K562 (cell line): ENCODE measurements around the gene PGPEP1. TPM values are rescaled to one million over a fixed set of nuclear protein-coding genes. Genes with fewer than 3 reads are reported as not detected.
A peak's percentile ranks its signal among the peaks of the same experiment; 100 is the strongest.

ENCODE experiments used
- CHCHD3 ChIP-seq: fragments of 250-450 bp; sonication (Bioruptor Pico); IDR thresholded peaks from 2 replicates; pipeline ENCODE4 v2.1.2; 2022; ENCODE audit warnings: mild to moderate bottlenecking
- ELK1 ChIP-seq: sonication (generic); formaldehyde crosslinking; IDR thresholded peaks from 2 replicates; pipeline ENCODE4 v1.8.1; 2022; ENCODE audit warnings: missing genetic modification reagents
- FOXA1 ChIP-seq: fragments of 450-650 bp; IDR thresholded peaks from 2 replicates; pipeline ENCODE4 v1.6.1; 2016; ENCODE audit warnings: mild to moderate bottlenecking, borderline replicate concordance
- HMGXB4 ChIP-seq: sonication (generic); formaldehyde crosslinking; IDR thresholded peaks from 2 replicates; pipeline ENCODE4 v1.8.1; 2023; ENCODE audit warnings: mild to moderate bottlenecking, missing genetic modification reagents
- KDM1A ChIP-seq, 2 experiments: fragments of 450-650 bp; IDR thresholded peaks; 2 replicates each; pipeline ENCODE4 v1.6.1; 2016; ENCODE audit warnings: mild to moderate bottlenecking in 2 of 2
- KLF16 ChIP-seq: IDR thresholded peaks from 2 replicates; pipeline ENCODE4 v1.6.1; 2016; ENCODE audit warnings: antibody characterized with exemption
- L3MBTL2 ChIP-seq: fragments of 450-650 bp; IDR thresholded peaks from 2 replicates; pipeline ENCODE4 v1.6.1; 2016; ENCODE audit warnings: mild to moderate bottlenecking, moderate library complexity
- NFIC ChIP-seq: fragments of 450-650 bp; IDR thresholded peaks from 2 replicates; pipeline ENCODE4 v1.6.1; 2017; ENCODE audit warnings: mild to moderate bottlenecking, inconsistent platforms
- NR2C1 ChIP-seq, 2 experiments: fragments of 450-650 bp; IDR thresholded peaks; 2 replicates each; pipeline ENCODE4 v1.6.1; 2017; ENCODE audit warnings: mild to moderate bottlenecking in 2 of 2, antibody characterized with exemption in 1 of 2, inconsistent platforms in 1 of 2, missing compliant biosample characterization in 1 of 2, missing genetic modification characterization in 1 of 2
- RAD51 ChIP-seq: fragments of 450-650 bp; IDR thresholded peaks from 2 replicates; pipeline ENCODE4 v1.7.1; 2016; ENCODE audit warnings: low read depth, mild to moderate bottlenecking, borderline replicate concordance
- RBM17 ChIP-seq: fragments of 200-400 bp; formaldehyde crosslinking; IDR thresholded peaks from 2 replicates; pipeline ENCODE4 v1.6.1; 2017; ENCODE audit warnings: low read depth, mild to moderate bottlenecking, low read length, borderline replicate concordance
- SFPQ ChIP-seq: fragments of 200-400 bp; formaldehyde crosslinking; IDR thresholded peaks from 2 replicates; pipeline ENCODE4 v1.6.1; 2017; ENCODE audit warnings: mild to moderate bottlenecking, low read depth, low read length, moderate library complexity
- SIN3B ChIP-seq: fragments of 450-650 bp; IDR thresholded peaks from 2 replicates; pipeline ENCODE4 v1.6.1; 2017; ENCODE audit warnings: low read depth, mild to moderate bottlenecking, moderate library complexity
- SLC30A9 ChIP-seq: fragments of 250-450 bp; sonication (Bioruptor Pico); IDR thresholded peaks from 2 replicates; pipeline ENCODE4 v1.8.0; 2022; ENCODE audit warnings: mild to moderate bottlenecking, moderate library complexity
- TEAD1 ChIP-seq, 2 experiments: fragments of 450-650 bp in 1 of 2; sonication (generic) in 1 of 2; formaldehyde crosslinking; IDR thresholded peaks; 2 replicates each; pipeline versions ENCODE4 v1.4.0 to v1.8.0; 2020 to 2022; ENCODE audit warnings: mild to moderate bottlenecking in 2 of 2, missing genetic modification reagents in 1 of 2
- ZHX1 ChIP-seq: fragments of 150-350 bp; conservative IDR thresholded peaks from 2 replicates; pipeline ENCODE4 v1.6.1; 2014; ENCODE audit warnings: low read length
- ZKSCAN8 ChIP-seq: fragments of 200-800 bp; sonication (Bioruptor generic); IDR thresholded peaks from 2 replicates; pipeline ENCODE4 v1.6.1; 2016; ENCODE audit warnings: missing genetic modification characterization, missing compliant biosample characterization
- ZNF444 ChIP-seq: fragments of 250-450 bp; sonication (Bioruptor Pico); IDR thresholded peaks from 2 replicates; pipeline ENCODE4 v1.4.0; 2020; ENCODE audit warnings: mild to moderate bottlenecking, moderate library complexity
- ZNF512 ChIP-seq: IDR thresholded peaks from 2 replicates; pipeline ENCODE4 v1.6.1; 2016; ENCODE audit warnings: missing genetic modification characterization, missing compliant biosample characterization
- ZNF77 ChIP-seq: fragments of 250-450 bp; sonication (Bioruptor Pico); IDR thresholded peaks from 2 replicates; pipeline ENCODE4 v1.5.0; 2020
- ZNF778 ChIP-seq: fragments of 450-650 bp; formaldehyde crosslinking; IDR thresholded peaks from 2 replicates; pipeline ENCODE4 v1.4.0; 2020; ENCODE audit warnings: mild to moderate bottlenecking, moderate library complexity
- ZZZ3 ChIP-seq: fragments of 450-650 bp; IDR thresholded peaks from 2 replicates; pipeline ENCODE4 v1.6.1; 2016; ENCODE audit warnings: antibody characterized with exemption, mild to moderate bottlenecking, moderate library complexity
- polyA plus RNA-seq, 8 experiments: library from polyadenylated mRNA; depleted of rRNA in 4 of 8; stranded (reverse) in 5 of 8; unstranded in 3 of 8; fragments of >200 nt; fragmentation: Nextera tagmentation in 2 of 8; fragmentation: Illumina TruSeq in 1 of 8; extraction: Ambion mirVana in 2 of 8; extraction: Trizol in 1 of 8; gene quantifications; 2 replicates each; pipeline versions ENCODE4 v1.2.1 to v1.2.3, GENCODE V29; 2011 to 2014; ENCODE audit warnings: inconsistent platforms in 1 of 8, missing spikeins in 1 of 8
- total RNA-seq, 7 experiments: library from RNA; depleted of rRNA in 6 of 7; stranded (reverse); fragments of >200 nt in 6 of 7; fragmentation: Illumina TruSeq in 2 of 7; extraction: Trizol in 2 of 7; gene quantifications; 2 replicates each; pipeline versions ENCODE4 v1.2.1 to v1.2.3, GENCODE V29; 2011 to 2021; ENCODE audit warnings: low replicate concordance in 1 of 7

PGPEP1 gene
- total and polyA plus RNA-seq, 9 of the 15 experiments (the other 6 are each of a cell fraction or from before 2014, with no cell fraction given), result 10.0 to 69.6 (median 33.5) TPM

- TF ChIP-seq CHCHD3 (CRISPR knock-in tag) (no peak), ELK1 (no peak), TEAD1 (CRISPR knock-in tag; IDR thresholded peaks at IDR 0.05) (no peak), ZNF77 (CRISPR knock-in tag) (no peak), FOXA1 (no peak), NR2C1 (IDR thresholded peaks at IDR 0.05) (no peak), NR2C1 (tag; IDR thresholded peaks at IDR 0.05) (no peak), KDM1A (IDR thresholded peaks at IDR 0.05) (no peak), ZNF444 (no peak), KLF16 (no peak), SFPQ (no peak), ZKSCAN8 (CRISPR knock-in tag) (0 out of 2 replicates have a peak, but pooled peaks have one; percentile 55), RAD51 (no peak), HMGXB4 (CRISPR knock-in tag) (no peak), RBM17 (no peak), SIN3B (no peak), ZZZ3 (no peak), NFIC (no peak), ZNF778 (CRISPR knock-in tag) (no peak), ZHX1 (no peak), SLC30A9 (CRISPR knock-in tag) (no peak), ZNF512 (tag) (no peak), L3MBTL2 (0 out of 2 replicates have a peak, but pooled peaks have one; percentile 21)
Measured at GRCh38 chr19:18321734-18322102, 18.7 kb upstream of the PGPEP1 start (continued).
